ENCODE results near the gene GLCE.

DNA sequence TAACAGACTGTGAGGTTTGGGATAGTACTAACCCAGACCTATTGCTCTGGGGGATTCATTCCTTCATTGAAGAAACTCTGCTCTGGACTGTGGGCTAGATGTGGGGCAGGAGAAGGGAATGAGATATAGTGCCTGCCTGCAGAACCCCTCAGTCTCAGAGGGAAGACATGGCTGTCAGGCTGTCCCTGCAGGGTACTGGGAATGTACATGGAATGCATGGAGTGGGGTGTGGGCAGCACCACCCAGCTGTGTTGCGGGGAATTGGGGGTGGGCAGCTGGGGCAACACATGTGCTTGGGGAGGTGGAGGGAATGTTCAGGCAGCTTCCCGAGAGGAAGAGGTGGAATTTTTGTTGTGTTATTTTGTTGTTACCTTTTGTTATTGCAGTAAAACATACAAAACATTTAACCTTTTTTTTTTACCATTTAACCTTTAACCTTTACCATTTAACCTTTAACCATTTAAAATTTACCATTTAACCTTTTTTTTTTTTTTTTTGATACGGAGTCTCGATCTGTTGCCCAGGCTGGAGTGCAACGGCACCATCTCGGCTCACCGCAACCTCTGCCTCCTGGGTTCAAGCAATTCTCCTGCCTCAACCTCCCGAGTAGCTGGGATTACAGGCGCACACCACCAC is 145.6 kb downstream of the GLCE start:
- no peak for TF ChIP-seq CTCF (IDR thresholded peaks at IDR 0.05 in 8 of 11, conservative IDR thresholded peaks at IDR 0.05 in 3 of 11)
- no peak for TF ChIP-seq POLR2A (IDR thresholded peaks at IDR 0.05)
- TF ChIP-seq POLR2AphosphoS5 (IDR thresholded peaks at IDR 0.05), result no peak
